Body of pancreas (tissue), 4 donors: Measurements from ENCODE around the gene NECTIN3.

Experiments used
- CTCF ChIP-seq, 7 experiments: fragments of 450-650 bp in 4 of 7; fragments of 200-600 bp in 3 of 7; sonication (generic) in 3 of 7; IDR thresholded peaks; one replicate each; pipeline ENCODE4 v1.5.1; 2016 to 2019; ENCODE audit warnings: antibody characterized with exemption in 7 of 7
- POLR2A ChIP-seq, 3 donors: fragments of 450-650 bp; IDR thresholded peaks; one replicate each; pipeline ENCODE4 v1.6.1; 2016; ENCODE audit warnings: antibody characterized with exemption in 3 of 3, mild to moderate bottlenecking in 2 of 3

GRCh38 chr3:111173328-111173900, 101.8 kb downstream of the NECTIN3 start:
- TF ChIP-seq CTCF (IDR thresholded peaks at IDR 0.05) (no peak), POLR2A (IDR thresholded peaks at IDR 0.05) (no peak)
